HG02798 (cell line): Measurements from ENCODE around the gene MEI1.
A peak's percentile ranks its signal among the peaks of the same experiment; 100 is the strongest.

Experiments used
- ATAC-seq: cut with Tn5 transposase; IDR thresholded peaks from one replicate; pipeline ENCODE4 v1.9.1; 2021; ENCODE audit warnings: mild to moderate bottlenecking; ENCODE audit not compliant: unreplicated experiment, poor library complexity

Gene MEI1

GRCh38 chr22:41777749-41778425, 78.6 kb downstream of the MEI1 start:
- no peak for ATAC-seq

- ATAC-seq: no peak
Measured at GRCh38 chr22:41779929-41780505, 80.7 kb downstream of the MEI1 start.

GRCh38 chr22:41780746-41781505, 81.6 kb downstream of the MEI1 start:
- ATAC-seq: peak; percentile 90

GRCh38 chr22:41781507-41781906, 82.2 kb downstream of the MEI1 start:
- peak; percentile 23 for ATAC-seq

GRCh38 chr22:41782316-41782715, 83.0 kb downstream of the MEI1 start:
- no peak for ATAC-seq

GRCh38 chr22:41782751-41783150, 83.4 kb downstream of the MEI1 start:
- no peak for ATAC-seq

- no peak for ATAC-seq
Measured at GRCh38 chr22:41787331-41787730, 88.0 kb downstream of the MEI1 start.

GRCh38 chr22:41793871-41794270, 94.6 kb downstream of the MEI1 start:
- no peak for ATAC-seq

- no peak for ATAC-seq
Measured at GRCh38 chr22:41798736-41799135, 99.4 kb downstream of the MEI1 start.

GRCh38 chr22:41799486-41800347, 100.4 kb downstream of the MEI1 start:
- ATAC-seq: no peak

- peak; percentile 94 for ATAC-seq
Measured at GRCh38 chr22:41800348-41801146, 101.2 kb downstream of the MEI1 start, which contains the start of gene CCDC134. Gene CCDC134 (plus strand): TSS chr22:41800679. CDS start chr22:41808891, 8,212 bp downstream.

- no peak for ATAC-seq
Measured at GRCh38 chr22:41801147-41801819, 102.0 kb downstream of the MEI1 start.

- no peak for ATAC-seq
Measured at GRCh38 chr22:41801886-41802285, 102.6 kb downstream of the MEI1 start.

- ATAC-seq: no peak
Measured at GRCh38 chr22:41805639-41806038, 106.3 kb downstream of the MEI1 start.

- ATAC-seq: no peak
Measured at GRCh38 chr22:41808400-41808799, 109.1 kb downstream of the MEI1 start.

- no peak for ATAC-seq
Measured at GRCh38 chr22:41810022-41810421, 110.7 kb downstream of the MEI1 start.

- no peak for ATAC-seq
Measured at GRCh38 chr22:41812805-41813545, 113.7 kb downstream of the MEI1 start.

GRCh38 chr22:41813726-41814410, 114.6 kb downstream of the MEI1 start:
- ATAC-seq: no peak
